H1 (cell line): Measurements from ENCODE around the gene IRF2BP2.

Experiments used
- EP300 ChIP-seq, 2 experiments: IDR thresholded peaks; 1 replicate in 1 of 2; 2 replicates in 1 of 2; pipeline ENCODE4 v1.6.1; 2011 to 2012; ENCODE audit warnings: low read depth in 2 of 2, low read length in 2 of 2, mild to moderate bottlenecking in 2 of 2, borderline replicate concordance in 1 of 2, inconsistent platforms in 1 of 2, moderate library complexity in 1 of 2
- EZH2 ChIP-seq: fragments of 200-600 bp; sonication (generic); IDR thresholded peaks from 2 replicates; pipeline ENCODE4 v1.7.1; 2012; ENCODE audit warnings: low read depth, mild to moderate bottlenecking, moderate library complexity, low read length, inconsistent platforms; ENCODE audit not compliant: severe bottlenecking
- FOSL1 ChIP-seq: IDR thresholded peaks from 2 replicates; pipeline ENCODE4 v1.6.1; 2011; ENCODE audit warnings: mild to moderate bottlenecking, low read depth, low read length, moderate library complexity; ENCODE audit not compliant: insufficient read depth
- POLR2A ChIP-seq, 2 experiments: IDR thresholded peaks; 1 replicate in 1 of 2; 2 replicates in 1 of 2; pipeline ENCODE4 v1.6.1; 2011; ENCODE audit warnings: low read depth in 2 of 2, low read length in 2 of 2, mild to moderate bottlenecking in 2 of 2; ENCODE audit errors: control extremely low read depth in 1 of 2
- POLR2AphosphoS5 ChIP-seq: IDR thresholded peaks from 2 replicates; pipeline ENCODE4 v1.6.1; 2011; ENCODE audit warnings: low read depth, low read length
- RFX5 ChIP-seq: IDR thresholded peaks from 2 replicates; pipeline ENCODE4 v1.6.1; 2011; ENCODE audit warnings: low read depth, low read length, improper control_type of control experiment, borderline replicate concordance
- SIN3A ChIP-seq, 2 experiments: IDR thresholded peaks in 1 of 2; conservative IDR thresholded peaks in 1 of 2; 2 replicates each; pipeline ENCODE4 v1.6.1; 2011 to 2012; ENCODE audit warnings: low read length in 2 of 2, improper control_type of control experiment in 1 of 2, low read depth in 1 of 2, mild to moderate bottlenecking in 1 of 2
- SP2 ChIP-seq: IDR thresholded peaks from 2 replicates; pipeline ENCODE4 v1.6.1; 2012; ENCODE audit warnings: mild to moderate bottlenecking, low read length, inconsistent platforms
- TBP ChIP-seq: IDR thresholded peaks from 2 replicates; pipeline ENCODE4 v1.6.1; 2011; ENCODE audit warnings: low read depth, low read length, improper control_type of control experiment
- YY1 ChIP-seq: IDR thresholded peaks from 2 replicates; pipeline ENCODE4 v1.6.1; 2011; ENCODE audit warnings: low read depth, mild to moderate bottlenecking, low read length
- TF ChIP-seq, protein P1 (sequence below): IDR thresholded peaks from 2 replicates; pipeline ENCODE4 v1.6.1; 2011; ENCODE audit warnings: low read length, improper control_type of control experiment
- TF ChIP-seq, protein P2 (sequence below), 3 experiments: IDR thresholded peaks; 1 replicate in 2 of 3; 2 replicates in 1 of 3; pipeline versions ENCODE4 v1.5.1 to v1.6.1; 2011; ENCODE audit warnings: low read length in 3 of 3, mild to moderate bottlenecking in 3 of 3, inconsistent platforms in 2 of 3, low read depth in 1 of 3, moderate library complexity in 1 of 3; ENCODE audit not compliant: insufficient read depth in 1 of 3; ENCODE audit errors: control extremely low read depth in 1 of 3
- TF ChIP-seq, protein P3 (sequence below): IDR thresholded peaks from 2 replicates; pipeline ENCODE4 v1.6.1; 2012; ENCODE audit warnings: inconsistent platforms
- TF ChIP-seq, protein P4 (sequence below): IDR thresholded peaks from 2 replicates; pipeline ENCODE4 v1.6.1; 2011; ENCODE audit warnings: low read depth, mild to moderate bottlenecking, low read length; ENCODE audit not compliant: insufficient read depth

DNA sequence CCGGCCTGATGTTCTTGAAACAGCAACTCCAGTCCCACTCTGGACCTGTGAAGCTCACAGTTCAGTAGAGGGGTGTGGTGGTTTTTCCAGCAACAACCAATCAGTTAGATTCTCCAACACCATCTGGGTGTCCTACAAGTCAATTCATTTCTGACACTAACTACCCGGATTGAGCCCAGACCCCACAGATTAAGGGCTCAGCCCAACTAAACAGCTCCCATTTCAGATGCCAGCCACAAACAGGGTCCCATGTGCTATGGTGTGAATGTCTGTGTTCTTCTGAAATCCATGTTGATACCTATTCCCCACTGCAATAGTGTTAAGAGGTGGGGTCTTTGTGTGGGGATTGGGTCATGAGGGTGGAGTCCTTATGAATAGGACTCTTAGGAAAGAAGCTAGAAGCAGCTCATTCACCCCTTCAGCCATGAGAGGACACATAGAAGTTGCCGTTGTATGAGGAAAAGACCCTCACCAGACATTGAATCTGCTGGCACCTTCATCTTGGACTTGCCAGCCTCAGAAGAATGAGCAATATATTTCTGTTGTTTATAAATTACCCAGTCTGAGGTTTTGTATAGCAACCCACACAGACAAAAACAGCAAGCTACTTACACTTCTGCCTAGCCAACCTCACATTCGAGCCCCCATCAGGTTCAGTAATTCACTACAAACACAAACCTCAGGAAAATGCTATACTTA lies 53.6 kb downstream of the IRF2BP2 start:
- TF ChIP-seq SIN3A (conservative IDR thresholded peaks at IDR 0.05 in 1 of 2, IDR thresholded peaks at IDR 0.05 in 1 of 2; ENCODE audit: low read depth in 1 of 2, low read length in 2 of 2) (no peak), SP2 (no peak), EZH2 (no peak), POLR2A (IDR thresholded peaks at IDR 0.05; ENCODE audit: control extremely low read depth in 1 of 2, low read depth in 2 of 2, low read length in 2 of 2) (no peak), RFX5 (no peak), POLR2AphosphoS5 (no peak), TBP (no peak), YY1 (no peak), EP300 (IDR thresholded peaks at IDR 0.05; ENCODE audit: borderline replicate concordance in 1 of 2, low read depth in 2 of 2, low read length in 2 of 2) (no peak), FOSL1 (no peak)
- TF ChIP-seq, protein P1, sequence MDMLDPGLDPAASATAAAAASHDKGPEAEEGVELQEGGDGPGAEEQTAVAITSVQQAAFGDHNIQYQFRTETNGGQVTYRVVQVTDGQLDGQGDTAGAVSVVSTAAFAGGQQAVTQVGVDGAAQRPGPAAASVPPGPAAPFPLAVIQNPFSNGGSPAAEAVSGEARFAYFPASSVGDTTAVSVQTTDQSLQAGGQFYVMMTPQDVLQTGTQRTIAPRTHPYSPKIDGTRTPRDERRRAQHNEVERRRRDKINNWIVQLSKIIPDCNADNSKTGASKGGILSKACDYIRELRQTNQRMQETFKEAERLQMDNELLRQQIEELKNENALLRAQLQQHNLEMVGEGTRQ = no peak
- TF ChIP-seq, protein P2, sequence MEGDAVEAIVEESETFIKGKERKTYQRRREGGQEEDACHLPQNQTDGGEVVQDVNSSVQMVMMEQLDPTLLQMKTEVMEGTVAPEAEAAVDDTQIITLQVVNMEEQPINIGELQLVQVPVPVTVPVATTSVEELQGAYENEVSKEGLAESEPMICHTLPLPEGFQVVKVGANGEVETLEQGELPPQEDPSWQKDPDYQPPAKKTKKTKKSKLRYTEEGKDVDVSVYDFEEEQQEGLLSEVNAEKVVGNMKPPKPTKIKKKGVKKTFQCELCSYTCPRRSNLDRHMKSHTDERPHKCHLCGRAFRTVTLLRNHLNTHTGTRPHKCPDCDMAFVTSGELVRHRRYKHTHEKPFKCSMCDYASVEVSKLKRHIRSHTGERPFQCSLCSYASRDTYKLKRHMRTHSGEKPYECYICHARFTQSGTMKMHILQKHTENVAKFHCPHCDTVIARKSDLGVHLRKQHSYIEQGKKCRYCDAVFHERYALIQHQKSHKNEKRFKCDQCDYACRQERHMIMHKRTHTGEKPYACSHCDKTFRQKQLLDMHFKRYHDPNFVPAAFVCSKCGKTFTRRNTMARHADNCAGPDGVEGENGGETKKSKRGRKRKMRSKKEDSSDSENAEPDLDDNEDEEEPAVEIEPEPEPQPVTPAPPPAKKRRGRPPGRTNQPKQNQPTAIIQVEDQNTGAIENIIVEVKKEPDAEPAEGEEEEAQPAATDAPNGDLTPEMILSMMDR (IDR thresholded peaks at IDR 0.05; ENCODE audit: control extremely low read depth in 1 of 3, insufficient read depth in 1 of 3, low read depth in 1 of 3, low read length in 3 of 3) = no peak
- TF ChIP-seq, protein P3, sequence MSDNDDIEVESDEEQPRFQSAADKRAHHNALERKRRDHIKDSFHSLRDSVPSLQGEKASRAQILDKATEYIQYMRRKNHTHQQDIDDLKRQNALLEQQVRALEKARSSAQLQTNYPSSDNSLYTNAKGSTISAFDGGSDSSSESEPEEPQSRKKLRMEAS = no peak
- TF ChIP-seq, protein P4, sequence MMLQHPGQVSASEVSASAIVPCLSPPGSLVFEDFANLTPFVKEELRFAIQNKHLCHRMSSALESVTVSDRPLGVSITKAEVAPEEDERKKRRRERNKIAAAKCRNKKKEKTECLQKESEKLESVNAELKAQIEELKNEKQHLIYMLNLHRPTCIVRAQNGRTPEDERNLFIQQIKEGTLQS = no peak
